ENCODE measurements around the gene BACH2.

- TF ChIP-seq CTCF (IDR thresholded peaks at IDR 0.05; ENCODE audit: insufficient read depth, low read length) (no peak), POLR2AphosphoS5 (IDR thresholded peaks at IDR 0.05; ENCODE audit: low read depth) (no peak), GABPA (IDR thresholded peaks at IDR 0.05; ENCODE audit: low read depth) (no peak), REST (IDR thresholded peaks at IDR 0.05; ENCODE audit: insufficient replicate concordance, low read depth) (no peak), SPI1 (IDR thresholded peaks at IDR 0.05; ENCODE audit: borderline replicate concordance, low read depth) (no peak)
These were observed 150.6 kb downstream of the BACH2 start for GRCh38 chr6:90146024-90146423.
